HEK293 (cell line): Measurements from ENCODE around the gene KIF4B.
"Not testable (repeated sequence)": the region's sequence is repeated elsewhere in the genome, so short reads cannot be mapped to it uniquely, and the experiment has no call there.

Experiments used
- EGR2 ChIP-seq: fragments of 450-650 bp; formaldehyde crosslinking; IDR thresholded peaks from 2 replicates; pipeline ENCODE4 v1.5.1; 2016; ENCODE audit warnings: low read depth, missing biosample characterization, missing genetic modification characterization
- GLIS1 ChIP-seq: fragments of 450-650 bp; formaldehyde crosslinking; IDR thresholded peaks from 2 replicates; pipeline ENCODE4 v1.5.1; 2016; ENCODE audit warnings: missing biosample characterization, missing genetic modification characterization
- SETDB1 ChIP-seq: IDR thresholded peaks from one replicate; pipeline ENCODE4 v1.6.1; 2017; ENCODE audit warnings: mild to moderate bottlenecking, low read length, moderate library complexity, mixed read lengths; ENCODE audit not compliant: insufficient read length
- ZNF202 ChIP-seq: fragments of 450-650 bp; formaldehyde crosslinking; IDR thresholded peaks from 2 replicates; pipeline ENCODE4 v1.5.1; 2016; ENCODE audit warnings: missing biosample characterization, missing genetic modification characterization, borderline replicate concordance
- ZNF426 ChIP-seq: fragments of 450-650 bp; formaldehyde crosslinking; IDR thresholded peaks from 2 replicates; pipeline ENCODE4 v1.5.1; 2017; ENCODE audit warnings: missing biosample characterization, missing genetic modification characterization, mild to moderate bottlenecking, inconsistent platforms, moderate library complexity
- ZNF623 ChIP-seq: fragments of 450-650 bp; formaldehyde crosslinking; IDR thresholded peaks from 2 replicates; pipeline ENCODE4 v1.5.1; 2016; ENCODE audit warnings: missing biosample characterization, missing genetic modification characterization
- ZNF639 ChIP-seq: fragments of 450-650 bp; formaldehyde crosslinking; IDR thresholded peaks from 2 replicates; pipeline ENCODE4 v1.5.1; 2016; ENCODE audit warnings: missing biosample characterization, missing genetic modification characterization
- TF ChIP-seq, protein P1 (sequence below): fragments of 450-650 bp; formaldehyde crosslinking; IDR thresholded peaks from 2 replicates; pipeline ENCODE4 v1.5.1; 2016; ENCODE audit warnings: missing biosample characterization, missing genetic modification characterization
- TF ChIP-seq, protein P2 (sequence below): fragments of 450-650 bp; formaldehyde crosslinking; IDR thresholded peaks from 2 replicates; pipeline ENCODE4 v1.5.1; 2016; ENCODE audit warnings: missing biosample characterization, missing genetic modification characterization
- TF ChIP-seq, protein P3 (sequence below): fragments of 450-650 bp; IDR thresholded peaks from 2 replicates; pipeline ENCODE4 v1.5.1; 2018; ENCODE audit warnings: missing biosample characterization, missing genetic modification characterization
- TF ChIP-seq, protein P4 (sequence below): sonication (generic); formaldehyde crosslinking; IDR thresholded peaks from 2 replicates; pipeline ENCODE4 v1.8.1; 2022; ENCODE audit warnings: mild to moderate bottlenecking, moderate library complexity, missing genetic modification reagents
- TF ChIP-seq, protein P5 (sequence below): IDR thresholded peaks from 2 replicates; pipeline ENCODE4 v1.6.1; 2011; ENCODE audit warnings: mild to moderate bottlenecking, low read depth, low read length, borderline replicate concordance

GRCh38 chr5:155035087-155035486 is 21.5 kb downstream of the KIF4B start:
- TF ChIP-seq, protein P1, sequence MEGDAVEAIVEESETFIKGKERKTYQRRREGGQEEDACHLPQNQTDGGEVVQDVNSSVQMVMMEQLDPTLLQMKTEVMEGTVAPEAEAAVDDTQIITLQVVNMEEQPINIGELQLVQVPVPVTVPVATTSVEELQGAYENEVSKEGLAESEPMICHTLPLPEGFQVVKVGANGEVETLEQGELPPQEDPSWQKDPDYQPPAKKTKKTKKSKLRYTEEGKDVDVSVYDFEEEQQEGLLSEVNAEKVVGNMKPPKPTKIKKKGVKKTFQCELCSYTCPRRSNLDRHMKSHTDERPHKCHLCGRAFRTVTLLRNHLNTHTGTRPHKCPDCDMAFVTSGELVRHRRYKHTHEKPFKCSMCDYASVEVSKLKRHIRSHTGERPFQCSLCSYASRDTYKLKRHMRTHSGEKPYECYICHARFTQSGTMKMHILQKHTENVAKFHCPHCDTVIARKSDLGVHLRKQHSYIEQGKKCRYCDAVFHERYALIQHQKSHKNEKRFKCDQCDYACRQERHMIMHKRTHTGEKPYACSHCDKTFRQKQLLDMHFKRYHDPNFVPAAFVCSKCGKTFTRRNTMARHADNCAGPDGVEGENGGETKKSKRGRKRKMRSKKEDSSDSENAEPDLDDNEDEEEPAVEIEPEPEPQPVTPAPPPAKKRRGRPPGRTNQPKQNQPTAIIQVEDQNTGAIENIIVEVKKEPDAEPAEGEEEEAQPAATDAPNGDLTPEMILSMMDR (tag by site-specific recombination) = not testable (repeated sequence)
- TF ChIP-seq, protein P2, sequence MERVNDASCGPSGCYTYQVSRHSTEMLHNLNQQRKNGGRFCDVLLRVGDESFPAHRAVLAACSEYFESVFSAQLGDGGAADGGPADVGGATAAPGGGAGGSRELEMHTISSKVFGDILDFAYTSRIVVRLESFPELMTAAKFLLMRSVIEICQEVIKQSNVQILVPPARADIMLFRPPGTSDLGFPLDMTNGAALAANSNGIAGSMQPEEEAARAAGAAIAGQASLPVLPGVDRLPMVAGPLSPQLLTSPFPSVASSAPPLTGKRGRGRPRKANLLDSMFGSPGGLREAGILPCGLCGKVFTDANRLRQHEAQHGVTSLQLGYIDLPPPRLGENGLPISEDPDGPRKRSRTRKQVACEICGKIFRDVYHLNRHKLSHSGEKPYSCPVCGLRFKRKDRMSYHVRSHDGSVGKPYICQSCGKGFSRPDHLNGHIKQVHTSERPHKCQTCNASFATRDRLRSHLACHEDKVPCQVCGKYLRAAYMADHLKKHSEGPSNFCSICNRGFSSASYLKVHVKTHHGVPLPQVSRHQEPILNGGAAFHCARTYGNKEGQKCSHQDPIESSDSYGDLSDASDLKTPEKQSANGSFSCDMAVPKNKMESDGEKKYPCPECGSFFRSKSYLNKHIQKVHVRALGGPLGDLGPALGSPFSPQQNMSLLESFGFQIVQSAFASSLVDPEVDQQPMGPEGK (tag by site-specific recombination) = not testable (repeated sequence)
- TF ChIP-seq GLIS1 (tag by site-specific recombination); ZNF426 (tag by site-specific recombination); ZNF639 (tag by site-specific recombination); ZNF202; ZNF623 (tag by site-specific recombination); EGR2 (tag by site-specific recombination); SETDB1: not testable (repeated sequence)
- TF ChIP-seq, protein P3, sequence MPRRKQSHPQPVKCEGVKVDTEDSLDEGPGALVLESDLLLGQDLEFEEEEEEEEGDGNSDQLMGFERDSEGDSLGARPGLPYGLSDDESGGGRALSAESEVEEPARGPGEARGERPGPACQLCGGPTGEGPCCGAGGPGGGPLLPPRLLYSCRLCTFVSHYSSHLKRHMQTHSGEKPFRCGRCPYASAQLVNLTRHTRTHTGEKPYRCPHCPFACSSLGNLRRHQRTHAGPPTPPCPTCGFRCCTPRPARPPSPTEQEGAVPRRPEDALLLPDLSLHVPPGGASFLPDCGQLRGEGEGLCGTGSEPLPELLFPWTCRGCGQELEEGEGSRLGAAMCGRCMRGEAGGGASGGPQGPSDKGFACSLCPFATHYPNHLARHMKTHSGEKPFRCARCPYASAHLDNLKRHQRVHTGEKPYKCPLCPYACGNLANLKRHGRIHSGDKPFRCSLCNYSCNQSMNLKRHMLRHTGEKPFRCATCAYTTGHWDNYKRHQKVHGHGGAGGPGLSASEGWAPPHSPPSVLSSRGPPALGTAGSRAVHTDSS (tag by site-specific recombination) = not testable (repeated sequence)
- TF ChIP-seq, protein P4, sequence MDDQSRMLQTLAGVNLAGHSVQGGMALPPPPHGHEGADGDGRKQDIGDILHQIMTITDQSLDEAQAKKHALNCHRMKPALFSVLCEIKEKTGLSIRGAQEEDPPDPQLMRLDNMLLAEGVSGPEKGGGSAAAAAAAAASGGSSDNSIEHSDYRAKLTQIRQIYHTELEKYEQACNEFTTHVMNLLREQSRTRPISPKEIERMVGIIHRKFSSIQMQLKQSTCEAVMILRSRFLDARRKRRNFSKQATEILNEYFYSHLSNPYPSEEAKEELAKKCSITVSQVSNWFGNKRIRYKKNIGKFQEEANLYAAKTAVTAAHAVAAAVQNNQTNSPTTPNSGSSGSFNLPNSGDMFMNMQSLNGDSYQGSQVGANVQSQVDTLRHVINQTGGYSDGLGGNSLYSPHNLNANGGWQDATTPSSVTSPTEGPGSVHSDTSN (CRISPR knock-in tag) = not testable (repeated sequence)
- TF ChIP-seq, protein P5, sequence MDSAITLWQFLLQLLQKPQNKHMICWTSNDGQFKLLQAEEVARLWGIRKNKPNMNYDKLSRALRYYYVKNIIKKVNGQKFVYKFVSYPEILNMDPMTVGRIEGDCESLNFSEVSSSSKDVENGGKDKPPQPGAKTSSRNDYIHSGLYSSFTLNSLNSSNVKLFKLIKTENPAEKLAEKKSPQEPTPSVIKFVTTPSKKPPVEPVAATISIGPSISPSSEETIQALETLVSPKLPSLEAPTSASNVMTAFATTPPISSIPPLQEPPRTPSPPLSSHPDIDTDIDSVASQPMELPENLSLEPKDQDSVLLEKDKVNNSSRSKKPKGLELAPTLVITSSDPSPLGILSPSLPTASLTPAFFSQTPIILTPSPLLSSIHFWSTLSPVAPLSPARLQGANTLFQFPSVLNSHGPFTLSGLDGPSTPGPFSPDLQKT = not testable (repeated sequence)
